ENCODE data around the gene IER3. TPM values are rescaled to one million over a fixed set of nuclear protein-coding genes. Genes with fewer than 3 reads are reported as not detected.

The IER3 gene
- total RNA-seq, 1 donor = 546 TPM

DNA sequence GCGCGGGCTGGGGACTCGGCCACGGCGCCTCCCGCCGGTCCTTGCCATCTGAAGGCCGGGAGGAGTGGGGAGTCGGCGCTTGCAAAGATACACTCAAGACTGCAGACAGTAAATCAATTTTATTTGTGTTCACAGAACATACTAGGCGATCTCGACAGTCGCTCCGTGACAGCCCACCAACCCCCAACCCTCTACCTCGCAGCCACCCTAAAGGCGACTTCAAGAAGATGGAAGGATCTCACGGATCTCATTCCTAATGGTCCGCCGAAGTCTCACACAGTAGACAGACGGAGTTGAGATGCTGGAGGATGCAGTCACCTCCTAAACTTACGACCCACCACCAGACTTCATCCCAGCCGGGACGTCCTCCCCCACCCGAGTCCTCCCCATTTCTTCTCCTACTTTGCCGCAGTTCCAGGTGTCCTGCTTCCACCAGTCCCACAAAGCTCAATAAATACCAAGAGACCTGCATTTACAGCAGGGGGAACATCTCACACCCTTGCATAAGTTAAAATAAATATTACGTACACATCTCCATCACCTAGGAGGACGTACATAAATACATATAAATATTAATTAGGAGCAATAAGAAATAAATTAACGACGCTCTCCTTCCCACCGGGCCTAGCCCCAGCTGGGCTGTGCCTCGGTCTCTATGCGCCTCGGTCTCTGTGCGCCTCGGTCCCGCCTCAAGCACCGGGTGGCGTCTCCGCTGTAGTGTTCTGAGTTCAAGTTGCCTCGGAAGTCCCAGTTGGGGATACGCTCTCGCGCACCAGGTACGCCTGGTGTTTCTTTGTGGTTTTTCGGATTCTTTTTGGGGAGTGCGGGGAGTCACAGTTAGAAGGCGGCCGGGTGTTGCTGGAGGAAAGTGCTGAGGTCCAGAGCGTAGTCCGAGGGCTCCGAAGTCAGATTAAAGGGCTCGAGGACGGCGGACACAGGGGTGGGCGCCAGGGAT lies 971 bp downstream of the IER3 start:
- H3K27me3 ChIP-seq (ENCODE audit: insufficient read depth, low read length) = no peaks in the 10 kb centered on the region
- H3K9me3 ChIP-seq (ENCODE audit: low read depth, low read length) = no peaks in the 10 kb centered on the region
- H3K4me3 ChIP-seq (ENCODE audit: low read length) = peak overlapping the region; percentile 76
- H3K4me1 ChIP-seq (ENCODE audit: insufficient read depth, low read length) = peaks cover 39% of the 10 kb centered on the region

- Histone ChIP-seq H3K27me3 (ENCODE audit: insufficient read depth, low read length) (no peaks in the 10 kb centered on the region), H3K4me1 (ENCODE audit: insufficient read depth, low read length) (peaks cover 47% of the 10 kb centered on the region), H3K4me3 (ENCODE audit: low read length) (peak within 1 kb of the TSS; percentile 76), H3K9me3 (ENCODE audit: low read depth, low read length) (no peaks in the 10 kb centered on the region)
These were observed 1.8 kb downstream of the IER3 start, which contains the start of gene FLOT1 for GRCh38 chr6:30742316-30743098. Gene FLOT1 (minus strand): TSS chr6:30742687. CDS start chr6:30742189, 498 bp downstream.

DNA sequence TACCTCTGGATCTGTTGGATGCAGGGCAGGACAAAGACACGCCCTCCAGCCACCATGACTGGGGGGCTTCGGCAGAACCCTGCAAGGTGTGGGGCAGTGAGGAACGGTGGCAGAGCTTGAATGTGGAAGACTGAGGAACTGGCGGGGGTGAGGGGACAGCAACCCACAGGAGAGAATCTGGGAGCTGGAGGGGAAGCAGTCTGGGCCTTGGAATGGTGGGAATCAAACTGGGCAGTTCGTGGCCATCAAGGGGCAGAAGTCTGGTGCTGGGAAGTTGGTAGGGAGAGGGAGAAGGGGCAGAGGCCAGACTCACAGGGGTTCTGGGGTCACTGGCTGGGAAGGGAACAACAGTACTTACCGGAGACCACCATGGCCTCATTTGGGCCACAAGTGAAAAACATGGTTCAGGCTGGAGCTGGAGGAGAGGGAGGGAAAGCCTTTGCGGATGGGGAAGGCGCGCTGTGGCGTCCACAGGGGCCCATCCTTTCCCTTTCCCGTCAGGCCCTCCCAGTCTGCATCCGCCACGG lies 2.5 kb downstream of the IER3 start:
- no peaks in the 10 kb centered on the region for H3K9me3 ChIP-seq (ENCODE audit: low read depth, low read length)
- peak overlapping the region; percentile 76 for H3K4me3 ChIP-seq (ENCODE audit: low read length)
- H3K4me1 ChIP-seq (ENCODE audit: insufficient read depth, low read length) = peaks cover 54% of the 10 kb centered on the region
- H3K27me3 ChIP-seq (ENCODE audit: insufficient read depth, low read length) = no peaks in the 10 kb centered on the region

- Histone ChIP-seq H3K27me3 (ENCODE audit: insufficient read depth, low read length) (no peaks in the 10 kb centered on the region), H3K4me3 (ENCODE audit: low read length) (peak overlapping the region; percentile 76), H3K9me3 (ENCODE audit: low read depth, low read length) (no peaks in the 10 kb centered on the region), H3K4me1 (ENCODE audit: insufficient read depth, low read length) (peaks cover 60% of the 10 kb centered on the region)
These were observed 3.1 kb downstream of the IER3 start for GRCh38 chr6:30741063-30741779.

GRCh38 chr6:30740540-30740870 lies 3.8 kb downstream of the IER3 start:
- H3K27me3 ChIP-seq (ENCODE audit: insufficient read depth, low read length) = no peaks in the 10 kb centered on the region
- no peaks in the 10 kb centered on the region for H3K9me3 ChIP-seq (ENCODE audit: low read depth, low read length)
- peaks cover 67% of the 10 kb centered on the region for H3K4me1 ChIP-seq (ENCODE audit: insufficient read depth, low read length)
- no peak overlapping the region for H3K4me3 ChIP-seq (ENCODE audit: low read length)

- no peaks in the 10 kb centered on the region for H3K9me3 ChIP-seq (ENCODE audit: low read depth, low read length)
- no peaks in the 10 kb centered on the region for H3K27me3 ChIP-seq (ENCODE audit: insufficient read depth, low read length)
These were observed 5.8 kb downstream of the IER3 start for GRCh38 chr6:30738532-30738931.

DNA sequence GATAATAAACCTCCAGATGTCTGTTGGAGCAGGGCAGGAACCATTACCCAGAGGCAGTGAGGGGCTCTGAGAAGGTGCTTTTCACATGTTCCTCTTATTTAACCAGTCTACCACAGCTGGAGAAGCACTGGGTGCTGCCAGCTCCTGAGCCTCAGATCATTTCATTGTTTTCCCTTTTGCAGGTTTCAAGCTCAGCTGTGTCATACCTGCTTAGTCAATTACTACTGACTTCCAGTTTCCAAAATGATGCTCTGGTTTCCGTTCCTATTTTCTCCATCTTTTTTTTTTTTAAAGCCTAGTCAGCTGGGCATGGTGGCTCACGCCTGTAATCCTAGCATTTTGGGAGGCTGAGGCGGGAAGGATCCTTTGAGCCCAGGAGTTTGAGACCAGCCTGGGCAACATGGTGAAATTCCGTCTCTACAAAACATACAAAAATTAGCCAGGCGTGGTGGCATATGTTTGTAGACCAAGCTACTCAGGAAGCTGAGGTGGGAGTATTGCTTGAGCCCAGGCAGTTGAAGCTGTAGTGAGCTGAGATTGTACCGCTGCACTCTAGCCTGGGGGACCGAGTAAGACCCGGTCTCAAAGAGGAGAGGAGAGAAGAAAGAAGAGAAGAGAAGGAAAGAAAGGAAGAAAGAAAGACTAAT lies 8.6 kb downstream of the IER3 start:
- H3K27me3 ChIP-seq (ENCODE audit: insufficient read depth, low read length) = no peaks in the 10 kb centered on the region
- no peaks in the 10 kb centered on the region for H3K9me3 ChIP-seq (ENCODE audit: low read depth, low read length)
- peaks cover 53% of the 10 kb centered on the region for H3K4me1 ChIP-seq (ENCODE audit: insufficient read depth, low read length)
- H3K4me3 ChIP-seq (ENCODE audit: low read length) = no peak overlapping the region

More at GRCh38 chr6:30738532-30738931, 5.8 kb downstream of the IER3 start:
- Histone ChIP-seq H3K4me1 (ENCODE audit: insufficient read depth, low read length) (peaks cover 67% of the 10 kb centered on the region), H3K4me3 (ENCODE audit: low read length) (no peak overlapping the region)

DNA sequence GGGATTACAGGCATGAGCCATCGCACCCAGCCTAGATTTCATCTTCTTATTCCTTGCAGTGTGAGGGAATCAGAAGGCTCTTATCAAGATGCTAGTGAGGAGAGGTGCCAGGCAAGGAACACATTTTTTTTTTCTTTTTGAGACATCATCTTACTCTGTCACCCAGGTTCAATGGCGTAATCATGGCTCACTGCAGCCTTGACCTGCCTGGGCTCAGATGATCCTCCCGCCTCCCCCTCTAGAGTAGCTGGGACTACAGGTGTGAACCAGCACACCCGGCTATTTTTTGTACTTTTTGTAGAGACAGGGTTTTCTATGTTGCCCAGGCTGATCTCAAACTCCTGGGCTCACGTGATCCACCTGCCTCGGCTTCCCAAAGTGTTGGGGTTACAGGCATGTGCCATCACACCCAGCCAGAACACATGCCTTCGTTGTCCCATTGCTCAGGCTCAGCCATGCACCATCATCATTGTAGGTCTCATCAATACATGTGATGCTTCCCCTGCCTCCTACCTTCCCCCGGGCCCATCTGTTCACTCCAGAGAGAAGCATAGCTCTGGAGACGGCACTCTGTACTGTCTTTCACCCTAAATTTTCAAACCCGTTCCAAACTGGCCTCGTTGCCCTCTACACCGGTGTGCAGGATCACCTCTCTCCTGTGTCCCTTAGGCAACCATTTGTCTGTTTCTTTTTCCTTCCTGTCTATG lies 12.0 kb downstream of the IER3 start:
- Histone ChIP-seq H3K9me3 (ENCODE audit: low read depth, low read length) (no peaks in the 10 kb centered on the region), H3K27me3 (ENCODE audit: insufficient read depth, low read length) (no peaks in the 10 kb centered on the region), H3K4me1 (ENCODE audit: insufficient read depth, low read length) (peaks cover 42% of the 10 kb centered on the region), H3K4me3 (ENCODE audit: low read length) (no peak overlapping the region)

GRCh38 chr6:30730601-30731435 lies 13.5 kb downstream of the IER3 start:
- H3K4me1 ChIP-seq (ENCODE audit: insufficient read depth, low read length) = peaks cover 29% of the 10 kb centered on the region
- H3K4me3 ChIP-seq (ENCODE audit: low read length) = no peak overlapping the region
- no peaks in the 10 kb centered on the region for H3K9me3 ChIP-seq (ENCODE audit: low read depth, low read length)
- no peaks in the 10 kb centered on the region for H3K27me3 ChIP-seq (ENCODE audit: insufficient read depth, low read length)

GRCh38 chr6:30727920-30728553 lies 16.3 kb downstream of the IER3 start:
- Histone ChIP-seq H3K27me3 (ENCODE audit: insufficient read depth, low read length) (no peaks in the 10 kb centered on the region), H3K9me3 (ENCODE audit: low read depth, low read length) (no peaks in the 10 kb centered on the region), H3K4me3 (ENCODE audit: low read length) (no peak overlapping the region), H3K4me1 (ENCODE audit: insufficient read depth, low read length) (peaks cover 44% of the 10 kb centered on the region)

DNA sequence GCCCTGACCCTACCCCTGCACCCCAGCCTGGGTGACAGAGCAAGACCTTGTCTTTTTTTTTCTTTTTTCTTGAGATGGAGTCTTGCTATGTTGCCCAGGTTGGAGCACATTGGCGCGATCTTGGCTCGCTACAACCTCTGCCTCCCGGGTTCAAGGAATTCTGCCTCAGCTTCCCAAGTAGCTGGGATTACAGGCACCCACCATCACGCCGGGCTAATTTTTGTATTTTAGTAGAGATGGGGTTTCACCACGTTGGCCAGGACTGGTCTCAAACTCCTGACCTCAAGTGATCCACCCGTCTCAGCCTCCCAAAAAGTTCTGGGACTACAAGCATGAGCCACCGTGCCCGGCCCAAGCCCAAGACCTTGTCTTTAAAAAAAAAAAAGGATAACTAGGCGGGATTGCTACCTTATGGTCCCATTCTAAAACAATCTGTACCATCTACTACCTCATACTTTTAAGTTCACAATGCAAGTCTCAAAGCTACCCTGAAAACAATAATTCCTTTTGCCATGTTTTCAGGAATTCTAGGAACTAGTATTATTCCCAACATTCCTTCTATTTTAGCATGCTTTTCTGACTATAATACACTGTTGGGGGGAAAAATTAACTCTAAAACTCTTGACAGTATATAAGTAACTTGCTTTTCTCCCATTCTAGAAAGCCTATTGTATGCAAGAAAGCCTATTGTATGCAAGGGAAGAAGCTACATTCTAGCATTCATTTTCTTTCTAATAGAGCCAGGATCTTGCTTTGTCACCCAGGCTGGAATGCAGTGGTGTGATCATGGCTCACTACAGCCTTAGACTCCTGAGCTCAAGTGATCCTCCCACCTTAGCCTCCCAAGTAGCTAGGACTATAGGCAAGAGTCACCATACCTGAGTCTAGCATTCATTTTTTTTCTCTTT lies 17.6 kb downstream of the IER3 start:
- H3K27me3 ChIP-seq (ENCODE audit: insufficient read depth, low read length) = no peaks in the 10 kb centered on the region
- H3K9me3 ChIP-seq (ENCODE audit: low read depth, low read length) = no peaks in the 10 kb centered on the region
- H3K4me3 ChIP-seq (ENCODE audit: low read length) = no peak overlapping the region
- H3K4me1 ChIP-seq (ENCODE audit: insufficient read depth, low read length) = peaks cover 56% of the 10 kb centered on the region
